Pancreas (tissue), 10 donors: ENCODE measurements around the gene AFAP1L2. TPM values are rescaled to one million over a fixed set of nuclear protein-coding genes. Genes with fewer than 3 reads are reported as not detected.
A peak's percentile ranks its signal among the peaks of the same experiment; 100 is the strongest.

Source experiments
- ATAC-seq, 4 donors: fragments of 200-7000 bp; cut with Tn5 transposase; one replicate each; pipeline versions ENCODE4 v1.8.0 to v1.9.1; 2020; ENCODE audit warnings: mild to moderate bottlenecking in 4 of 4, moderate library complexity in 4 of 4
- DNase-seq, 6 donors: peaks; one replicate each; pipeline ENCODE4 v3.0.0-alpha.2; 2020
- FAIRE-seq: peaks from 2 replicates; lab custom pipeline; 2012; peaks lifted over from hg19 to GRCh38; lab: Jason Lieb, UNC
- H3K27ac ChIP-seq, 4 donors: fragments of 200-600 bp; sonication (generic); 1 replicate in 3 of 4; 2 replicates in 1 of 4; pipeline versions ENCODE4 v1.5.0 to v1.8.0; 2020
- H3K27me3 ChIP-seq, 4 donors: fragments of 200-600 bp; one replicate each; pipeline ENCODE4 v1.8.0; 2021
- H3K36me3 ChIP-seq, 3 donors: fragments of 200-600 bp; sonication (generic) in 1 of 3; one replicate each; pipeline versions ENCODE4 v1.5.0 to v1.8.0; 2020 to 2021
- H3K4me1 ChIP-seq, 3 donors: fragments of 200-600 bp; one replicate each; pipeline ENCODE4 v1.8.0; 2021
- H3K4me3 ChIP-seq, 4 donors: fragments of 200-600 bp; sonication (generic) in 2 of 4; one replicate each; pipeline versions ENCODE4 v1.5.0 to v1.8.0; 2020 to 2021
- H3K9me3 ChIP-seq, 4 donors: fragments of 200-600 bp; one replicate each; pipeline ENCODE4 v1.8.0; 2021
- CTCF ChIP-seq, 4 donors: fragments of 200-600 bp; sonication (generic) in 3 of 4; IDR thresholded peaks; one replicate each; pipeline versions ENCODE4 v1.5.0 to v1.8.0; 2021; ENCODE audit warnings: antibody characterized with exemption in 4 of 4
- WGBS, 2 donors: extraction: QIAGEN DNeasy Blood & Tissue Kit; methylation state at CpG; one replicate each; pipeline ENCODE4 v1.1.7; 2013; 5-methylcytosine and 5-hydroxymethylcytosine counted together
- intact Hi-C, 3 donors: fragments of 100-400 bp; cut with DNase I; formaldehyde crosslinking; loops; one replicate each; pipeline versions ENCODE4 v1.11.1 to v1.14.2; 2022
- polyA plus RNA-seq, 2 donors: library from polyadenylated mRNA; stranded (reverse); fragments of 200-250 nt; gene quantifications; one replicate each; pipeline ENCODE4 v1.2.3, GENCODE V29; 2013
- total RNA-seq, 6 donors: library from RNA; stranded (reverse); fragmentation: NEBNext Ultra II Directional in 4 of 6; extraction: Animal tissue kit (Norgen Biotek cat#: 25700) in 4 of 6; gene quantifications; one replicate each; pipeline versions ENCODE4 v1.2.1 to v1.2.4, GENCODE V29; 2021 to 2023
- donor health status: healthy with polysubstance abuse.
- donor health status: DM: no; HTN: no; CAD: no; lungs with moderate emphysema.
- donor health status: DM: no; HTN: no; CAD: no.
- donor health status: control.
- donor health status: control.
- donor health status: Bipolar disorder and iron deficiency.
- donor health status: DM: yes; HTN: yes; CAD: no.
- donor health status: DM: no; HTN: no; CAD: no.
- donor health status: DM: no; HTN: no; CAD: no.
- donor health status: DM: yes; HTN: yes; CAD: no.

The AFAP1L2 gene
- total and polyA plus RNA-seq, 8 donors: 3.3 to 19.9 (median 5.3) TPM

DNA sequence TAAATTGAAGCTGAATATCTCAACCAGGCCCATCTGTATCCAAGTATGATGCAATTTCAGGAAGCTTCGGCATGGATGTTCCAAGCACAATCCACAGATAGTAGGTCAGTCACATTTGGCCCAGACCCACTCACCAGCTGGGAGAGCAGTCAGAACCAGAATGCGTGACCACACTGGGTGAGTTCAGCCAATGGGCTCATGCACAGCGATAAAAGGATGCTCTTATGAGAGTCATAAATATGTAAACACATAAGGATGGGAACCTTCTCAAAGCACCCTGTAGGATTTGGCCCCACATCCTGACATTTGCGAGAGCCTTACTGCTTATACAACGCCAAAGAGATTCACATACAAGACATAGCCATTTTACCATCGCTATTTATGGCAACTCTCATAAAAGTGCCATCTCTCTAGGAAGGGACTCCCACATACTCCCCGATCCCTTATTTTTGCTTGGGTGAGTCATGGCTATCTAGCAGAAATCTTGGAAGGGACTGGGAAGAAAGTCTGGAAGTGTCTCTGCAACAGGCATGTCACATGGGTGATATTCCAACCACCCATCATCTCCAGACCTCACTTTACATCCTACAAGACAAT lies 3.0 kb downstream of the AFAP1L2 start:
- no peaks in the 10 kb centered on the region for H3K27me3 ChIP-seq
- H3K27ac ChIP-seq: no peak overlapping the region
- H3K4me1 ChIP-seq: peaks cover 0 to 20% (median 5%) of the 10 kb centered on the region in 3 donors
- peak in 1 of 6 donors; percentile 17 for DNase-seq
- no peak for TF ChIP-seq CTCF (IDR thresholded peaks at IDR 0.05)
- H3K36me3 ChIP-seq: no peaks in the 10 kb centered on the region
- no peak overlapping the region for H3K4me3 ChIP-seq
- intact Hi-C loops: no loop called here
- H3K9me3 ChIP-seq: no peaks in the 10 kb centered on the region
- peak; percentile 61 for FAIRE-seq
- ATAC-seq: no peak
- 88 to 91% methylated on average over 7 of the region's 7 CpGs for WGBS, 2 donors

DNA sequence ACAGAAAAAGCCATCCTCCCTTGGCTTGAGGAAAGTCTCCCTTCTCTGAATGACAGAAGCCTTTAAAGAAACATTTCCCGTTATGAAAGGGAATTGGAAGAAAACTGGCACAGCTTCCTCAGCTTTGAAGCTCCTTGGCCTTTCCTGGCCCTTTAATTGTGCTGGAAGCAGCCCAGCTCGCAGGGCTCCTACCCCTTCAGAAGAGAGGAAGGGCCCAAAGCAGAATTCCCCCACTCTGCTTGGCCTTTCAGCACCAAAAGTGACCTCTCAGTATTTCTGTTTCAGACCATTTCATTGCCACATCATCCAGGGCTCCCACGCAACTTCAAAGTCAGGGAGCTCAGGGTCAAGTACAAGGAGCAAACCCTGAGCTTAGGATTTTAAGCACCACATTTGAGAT lies 4.2 kb downstream of the AFAP1L2 start:
- FAIRE-seq: no peak
- Histone ChIP-seq H3K4me3 (no peak overlapping the region), H3K9me3 (no peaks in the 10 kb centered on the region), H3K4me1 (peaks cover 0 to 22% (median 5%) of the 10 kb centered on the region in 3 donors), H3K36me3 (no peaks in the 10 kb centered on the region), H3K27me3 (no peaks in the 10 kb centered on the region), H3K27ac (no peak overlapping the region)
- intact Hi-C loops: no loop called here
- DNase-seq: no peak
- 44 to 49% methylated on average over 3 of the region's 3 CpGs for WGBS, 2 donors
- ATAC-seq: no peak
- no peak for TF ChIP-seq CTCF (IDR thresholded peaks at IDR 0.05)

- H3K27ac ChIP-seq: no peak overlapping the region
- no peak for FAIRE-seq
Observed at GRCh38 chr10:114399576-114399975, 4.7 kb downstream of the AFAP1L2 start.

DNA sequence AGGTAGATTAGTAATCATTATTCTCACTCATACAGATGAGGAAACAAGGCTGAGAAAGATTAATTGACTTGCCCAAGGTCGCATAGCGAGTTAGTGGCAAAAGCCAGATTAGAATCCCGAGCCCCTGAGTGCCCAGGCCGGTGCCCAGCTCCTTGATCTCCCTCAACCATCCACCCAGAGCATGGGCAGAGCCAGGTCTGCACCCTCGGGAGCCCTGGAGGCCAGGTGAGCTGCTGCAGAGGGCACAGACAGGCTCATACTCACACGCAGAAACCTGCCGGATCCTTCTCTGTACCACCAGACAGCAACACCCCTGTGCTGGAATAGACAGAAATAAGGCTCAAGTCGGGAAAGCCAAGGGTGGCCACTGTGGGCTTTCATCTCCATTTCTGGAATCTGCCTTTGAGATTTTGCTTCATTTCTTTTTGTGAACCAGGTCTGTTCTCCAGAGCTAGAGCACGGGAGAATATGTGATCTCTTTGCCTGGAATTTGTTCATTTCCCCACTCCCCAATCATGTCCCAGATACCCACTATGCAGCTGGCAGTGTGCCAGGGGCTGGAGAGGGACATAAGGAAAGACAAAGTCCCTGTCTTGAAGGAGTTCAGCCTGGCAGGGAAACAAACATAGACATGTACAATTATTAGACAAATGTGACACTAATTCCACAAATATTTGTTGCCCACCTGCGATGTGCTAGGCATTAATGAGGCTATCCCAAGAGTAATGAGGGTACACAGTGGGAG lies 5.5 kb downstream of the AFAP1L2 start:
- H3K4me1 ChIP-seq: peaks cover 0 to 22% (median 5%) of the 10 kb centered on the region in 3 donors
- H3K9me3 ChIP-seq: no peaks in the 10 kb centered on the region
- 72 to 76% methylated on average over 10 of the region's 10 CpGs for whole genome bisulfite sequencing, 2 donors
- DNase-seq (no peak), ATAC-seq (no peak), FAIRE-seq (no peak)
- no peak overlapping the region for H3K4me3 ChIP-seq
- H3K27me3 ChIP-seq: no peaks in the 10 kb centered on the region
- no peak overlapping the region for H3K27ac ChIP-seq
- no peak for TF ChIP-seq CTCF (IDR thresholded peaks at IDR 0.05)
- H3K36me3 ChIP-seq: no peaks in the 10 kb centered on the region
- intact Hi-C loops: no loop called here

More at GRCh38 chr10:114399576-114399975, 4.7 kb downstream of the AFAP1L2 start:
- Histone ChIP-seq H3K4me1 (peaks cover 0 to 22% (median 5%) of the 10 kb centered on the region in 3 donors), H3K4me3 (no peak overlapping the region), H3K9me3 (no peaks in the 10 kb centered on the region), H3K36me3 (no peaks in the 10 kb centered on the region), H3K27me3 (no peaks in the 10 kb centered on the region)
- WGBS, 2 donors: 73 to 75% methylated on average over 6 of the region's 6 CpGs
- no peak for TF ChIP-seq CTCF (IDR thresholded peaks at IDR 0.05)
- ATAC-seq: no peak
- no peak for DNase-seq
- intact Hi-C loops: no loop called here
